Fibroblast of mammary gland (primary cell): ENCODE data around the gene SLC36A2.
"Not testable (repeated sequence)": the region's sequence is repeated elsewhere in the genome, so short reads cannot be mapped to it uniquely, and the experiment has no call there.

Source experiments
- DNase-seq: peaks from one replicate; pipeline ENCODE4 v3.0.0-alpha.2; 2010; ENCODE audit warnings: low read depth
- H3K4me3 ChIP-seq: 2 replicates; pipeline ENCODE4 v1.5.1; 2011; ENCODE audit warnings: low read depth, mild to moderate bottlenecking, low read length, moderate library complexity; ENCODE audit not compliant: control insufficient read depth
- TF ChIP-seq, protein P1 (sequence below): conservative IDR thresholded peaks from 2 replicates; pipeline ENCODE4 v1.5.1; 2011; ENCODE audit warnings: low read depth, low read length, inconsistent platforms; ENCODE audit not compliant: control insufficient read depth, insufficient read depth

The SLC36A2 gene

GRCh38 chr5:151374539-151374938 lies 27.2 kb upstream of the SLC36A2 start:
- no peak for DNase-seq
- TF ChIP-seq, protein P1, sequence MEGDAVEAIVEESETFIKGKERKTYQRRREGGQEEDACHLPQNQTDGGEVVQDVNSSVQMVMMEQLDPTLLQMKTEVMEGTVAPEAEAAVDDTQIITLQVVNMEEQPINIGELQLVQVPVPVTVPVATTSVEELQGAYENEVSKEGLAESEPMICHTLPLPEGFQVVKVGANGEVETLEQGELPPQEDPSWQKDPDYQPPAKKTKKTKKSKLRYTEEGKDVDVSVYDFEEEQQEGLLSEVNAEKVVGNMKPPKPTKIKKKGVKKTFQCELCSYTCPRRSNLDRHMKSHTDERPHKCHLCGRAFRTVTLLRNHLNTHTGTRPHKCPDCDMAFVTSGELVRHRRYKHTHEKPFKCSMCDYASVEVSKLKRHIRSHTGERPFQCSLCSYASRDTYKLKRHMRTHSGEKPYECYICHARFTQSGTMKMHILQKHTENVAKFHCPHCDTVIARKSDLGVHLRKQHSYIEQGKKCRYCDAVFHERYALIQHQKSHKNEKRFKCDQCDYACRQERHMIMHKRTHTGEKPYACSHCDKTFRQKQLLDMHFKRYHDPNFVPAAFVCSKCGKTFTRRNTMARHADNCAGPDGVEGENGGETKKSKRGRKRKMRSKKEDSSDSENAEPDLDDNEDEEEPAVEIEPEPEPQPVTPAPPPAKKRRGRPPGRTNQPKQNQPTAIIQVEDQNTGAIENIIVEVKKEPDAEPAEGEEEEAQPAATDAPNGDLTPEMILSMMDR, result no peak
- H3K4me3 ChIP-seq, result no peak overlapping the region

DNA sequence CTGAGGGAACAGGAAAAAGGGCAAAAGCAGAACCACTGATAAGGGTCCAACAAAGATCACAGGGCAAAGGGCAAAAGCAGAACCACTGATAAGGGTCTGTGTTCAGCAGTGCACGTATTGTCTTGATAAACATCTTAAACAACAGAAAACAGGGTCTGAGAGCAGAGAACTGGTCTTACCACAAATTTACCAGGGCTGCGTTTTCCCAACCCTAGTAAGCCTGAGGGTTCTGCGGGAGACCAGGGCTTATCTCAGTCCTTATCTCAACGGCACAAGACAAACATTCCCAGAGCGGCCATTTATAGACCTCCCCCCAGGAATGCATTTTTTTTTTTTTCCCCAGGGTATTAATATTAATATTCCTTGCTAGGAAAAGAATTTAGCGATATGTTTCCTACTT lies 19.7 kb upstream of the SLC36A2 start:
- H3K4me3 ChIP-seq, DNase-seq: not testable (repeated sequence)

DNA sequence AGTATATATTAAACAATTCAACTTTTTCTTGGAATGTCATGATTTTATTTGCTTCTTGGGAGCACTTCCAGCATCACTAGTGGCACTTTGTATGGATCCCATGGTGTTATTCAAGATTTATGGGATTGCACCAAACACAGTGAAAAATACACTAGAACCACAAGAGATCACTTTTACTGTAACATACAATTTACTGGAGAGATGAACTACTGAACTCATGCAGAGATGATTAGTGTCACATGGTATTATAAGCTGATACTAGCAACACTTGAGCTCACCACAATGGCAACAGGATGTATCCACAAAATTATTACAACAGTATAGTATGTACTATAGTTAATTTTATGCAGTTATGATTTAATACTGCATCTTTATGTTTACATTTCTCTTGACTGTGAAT lies 16.3 kb upstream of the SLC36A2 start:
- H3K4me3 ChIP-seq, result no peak overlapping the region
- TF ChIP-seq, protein P1, result no peak
- no peak for DNase-seq

DNA sequence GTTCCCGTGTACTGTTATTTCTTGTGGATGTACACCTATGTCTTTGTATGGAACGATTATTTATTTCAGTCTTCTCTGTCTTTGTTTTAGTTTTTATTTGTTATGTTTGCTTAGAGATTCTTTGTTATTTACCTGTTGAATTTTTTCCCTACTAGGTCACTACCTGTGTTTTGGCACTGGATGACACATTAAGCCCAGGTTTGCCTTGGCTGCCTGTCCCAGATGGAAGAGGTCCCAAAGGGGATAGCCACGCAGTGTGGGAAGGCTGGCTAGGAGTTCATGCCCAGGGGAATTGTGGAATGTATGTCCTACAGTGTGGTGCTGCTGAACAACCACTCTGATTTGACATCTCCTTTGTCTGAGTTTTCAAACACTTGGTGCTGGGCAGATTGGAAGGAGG lies 15.6 kb upstream of the SLC36A2 start:
- DNase-seq, result no peak
- no peak overlapping the region for H3K4me3 ChIP-seq
- TF ChIP-seq, protein P1, result no peak

GRCh38 chr5:151359391-151359790 lies 12.0 kb upstream of the SLC36A2 start:
- no peak for DNase-seq
- TF ChIP-seq, protein P1, result no peak
- no peak overlapping the region for H3K4me3 ChIP-seq

DNA sequence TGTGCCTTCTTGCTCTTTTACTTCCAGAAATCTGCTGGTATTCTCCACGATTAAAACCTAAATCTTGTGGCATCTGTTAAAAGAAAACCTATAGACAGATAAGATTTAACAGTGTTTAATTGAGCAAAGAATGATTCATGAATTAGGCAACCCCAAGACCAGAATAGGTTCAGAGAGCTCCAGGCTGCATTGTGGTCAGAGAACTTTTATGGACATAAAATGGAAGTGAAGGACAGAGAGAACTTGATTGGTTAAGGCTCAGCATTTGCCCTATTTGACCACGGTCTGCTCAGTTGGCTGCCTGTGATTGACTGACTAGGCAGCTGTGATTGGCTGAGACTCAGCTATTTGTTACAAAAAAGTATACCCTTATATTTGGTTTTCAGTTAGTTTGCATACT lies 10.4 kb upstream of the SLC36A2 start:
- H3K4me3 ChIP-seq, result no peak overlapping the region
- TF ChIP-seq, protein P1, result no peak
- DNase-seq, result peak; percentile 8

GRCh38 chr5:151357097-151357496 lies 9.7 kb upstream of the SLC36A2 start:
- TF ChIP-seq, protein P1, result no peak
- DNase-seq, result no peak
- no peak overlapping the region for H3K4me3 ChIP-seq
